Upper lobe of left lung (tissue), 6 donors: ENCODE measurements around the gene STX1B. TPM values are rescaled to one million over a fixed set of nuclear protein-coding genes. Genes with fewer than 3 reads are reported as not detected.

ENCODE experiments used
- ATAC-seq, 2 donors: fragments of 200-7000 bp; cut with Tn5 transposase; one replicate each; pipeline ENCODE4 v1.9.1; 2022; ENCODE audit warnings: mild to moderate bottlenecking in 2 of 2, moderate library complexity in 2 of 2; ENCODE audit not compliant: low FRiP score in 2 of 2
- DNase-seq, 2 donors: peaks; one replicate each; pipeline ENCODE4 v3.0.0-alpha.2; 2019 to 2020
- H3K27ac ChIP-seq, 4 donors: fragments of 200-600 bp; sonication (generic); one replicate each; pipeline ENCODE4 v1.5.1; 2016 to 2019
- H3K27me3 ChIP-seq, 4 donors: fragments of 200-600 bp; sonication (generic); one replicate each; pipeline ENCODE4 v1.5.1; 2017 to 2019
- H3K36me3 ChIP-seq, 4 donors: fragments of 200-600 bp; sonication (generic); one replicate each; pipeline ENCODE4 v1.5.1; 2016 to 2019
- H3K4me1 ChIP-seq, 4 donors: fragments of 200-600 bp; sonication (generic); one replicate each; pipeline ENCODE4 v1.5.1; 2018 to 2019
- H3K4me3 ChIP-seq, 4 donors: fragments of 200-600 bp; sonication (generic); one replicate each; pipeline ENCODE4 v1.5.1; 2017 to 2019; ENCODE audit warnings: mild to moderate bottlenecking in 2 of 4, moderate library complexity in 1 of 4
- H3K9me3 ChIP-seq, 4 donors: fragments of 200-600 bp; sonication (generic); one replicate each; pipeline ENCODE4 v1.5.1; 2018 to 2019
- EP300 ChIP-seq, 4 donors: sonication (generic); formaldehyde crosslinking; IDR thresholded peaks; one replicate each; pipeline ENCODE4 v1.5.1; 2017; ENCODE audit warnings: antibody characterized with exemption in 4 of 4, control low read depth in 2 of 4
- POLR2A ChIP-seq, 4 donors: fragments of 450-650 bp; IDR thresholded peaks; one replicate each; pipeline ENCODE4 v1.5.1; 2016 to 2017; ENCODE audit warnings: antibody characterized with exemption in 4 of 4, mild to moderate bottlenecking in 2 of 4
- POLR2AphosphoS5 ChIP-seq, 2 donors: sonication (generic); formaldehyde crosslinking; IDR thresholded peaks; one replicate each; pipeline ENCODE4 v1.5.1; 2017; ENCODE audit warnings: antibody characterized with exemption in 2 of 2
- WGBS, 2 donors: methylation state at CpG; one replicate each; pipeline ENCODE4 v1.1.5; 2017 to 2018; 5-methylcytosine and 5-hydroxymethylcytosine counted together
- total RNA-seq, 6 donors: library from RNA; depleted of rRNA in 4 of 6; stranded (reverse); fragments of >200 nt in 4 of 6; gene quantifications; one replicate each; pipeline versions ENCODE4 v1.1.0 to v1.2.1, GENCODE V29; 2016 to 2021
- TF ChIP-seq, protein P1 (sequence below), 6 experiments: fragments of 450-650 bp in 4 of 6; fragments of 200-600 bp in 2 of 6; sonication (generic) in 2 of 6; IDR thresholded peaks; one replicate each; pipeline ENCODE4 v1.5.1; 2016 to 2019; ENCODE audit warnings: antibody characterized with exemption in 6 of 6
- donor health status: DM: no; HTN: no; CAD: no; lungs with moderate emphysema.
- donor health status: DM: no; HTN: yes; CAD: no; lungs with severe emphysema.

Gene STX1B
- total RNA-seq, 6 donors from 2014 or later, result 0.30 to 2.1 (median 0.51) TPM

DNA sequence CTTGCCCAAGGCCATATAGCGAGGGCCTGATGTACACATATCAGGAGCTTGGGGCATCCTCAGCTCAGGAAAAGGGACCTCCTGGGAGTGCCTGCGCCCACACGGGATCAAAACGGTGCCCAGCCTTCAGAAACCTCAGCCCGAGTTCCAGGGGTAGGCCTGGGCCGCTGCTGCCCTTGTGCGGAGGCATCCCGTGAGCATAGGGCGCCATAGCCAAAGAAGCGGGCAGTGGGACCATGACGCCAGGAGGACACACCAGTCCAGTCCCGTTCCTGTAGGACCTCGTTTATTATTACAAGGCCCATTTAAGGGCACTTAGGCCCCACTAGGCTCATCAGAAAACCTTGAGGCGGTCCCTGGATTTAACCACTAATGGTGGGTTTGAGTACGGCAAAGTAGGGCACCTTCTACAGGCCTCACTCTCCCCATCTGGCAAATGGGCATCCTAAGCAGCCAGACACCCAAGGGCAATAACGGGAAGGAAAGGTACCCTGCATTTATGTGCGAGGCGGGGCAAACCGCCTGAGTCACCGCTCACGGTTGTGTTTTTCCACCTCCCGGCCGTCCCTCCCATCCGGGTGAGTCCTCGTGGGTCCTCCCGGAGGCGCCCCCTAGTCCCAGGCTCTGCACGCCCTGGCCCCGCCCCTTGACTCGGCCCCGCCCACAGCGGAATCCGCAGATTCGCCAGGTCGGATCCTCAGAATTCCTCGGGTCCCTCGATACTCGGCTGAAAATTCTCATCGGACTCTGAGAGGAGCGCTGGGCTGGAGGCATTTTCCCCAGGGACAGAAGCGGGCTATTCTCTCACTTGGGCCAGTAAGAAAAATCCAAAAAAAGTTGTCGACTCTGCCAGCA lies 53.6 kb downstream of the STX1B start:
- TF ChIP-seq POLR2A (IDR thresholded peaks at IDR 0.05) (no peak), EP300 (IDR thresholded peaks at IDR 0.05) (peak in 1 of 4 donors; percentile 24), POLR2AphosphoS5 (IDR thresholded peaks at IDR 0.05) (no peak)
- TF ChIP-seq, protein P1, sequence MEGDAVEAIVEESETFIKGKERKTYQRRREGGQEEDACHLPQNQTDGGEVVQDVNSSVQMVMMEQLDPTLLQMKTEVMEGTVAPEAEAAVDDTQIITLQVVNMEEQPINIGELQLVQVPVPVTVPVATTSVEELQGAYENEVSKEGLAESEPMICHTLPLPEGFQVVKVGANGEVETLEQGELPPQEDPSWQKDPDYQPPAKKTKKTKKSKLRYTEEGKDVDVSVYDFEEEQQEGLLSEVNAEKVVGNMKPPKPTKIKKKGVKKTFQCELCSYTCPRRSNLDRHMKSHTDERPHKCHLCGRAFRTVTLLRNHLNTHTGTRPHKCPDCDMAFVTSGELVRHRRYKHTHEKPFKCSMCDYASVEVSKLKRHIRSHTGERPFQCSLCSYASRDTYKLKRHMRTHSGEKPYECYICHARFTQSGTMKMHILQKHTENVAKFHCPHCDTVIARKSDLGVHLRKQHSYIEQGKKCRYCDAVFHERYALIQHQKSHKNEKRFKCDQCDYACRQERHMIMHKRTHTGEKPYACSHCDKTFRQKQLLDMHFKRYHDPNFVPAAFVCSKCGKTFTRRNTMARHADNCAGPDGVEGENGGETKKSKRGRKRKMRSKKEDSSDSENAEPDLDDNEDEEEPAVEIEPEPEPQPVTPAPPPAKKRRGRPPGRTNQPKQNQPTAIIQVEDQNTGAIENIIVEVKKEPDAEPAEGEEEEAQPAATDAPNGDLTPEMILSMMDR (IDR thresholded peaks at IDR 0.05), result no peak
- 28 to 33% methylated on average over 30 to 35 of the region's 42 CpGs for WGBS, 2 donors

DNA sequence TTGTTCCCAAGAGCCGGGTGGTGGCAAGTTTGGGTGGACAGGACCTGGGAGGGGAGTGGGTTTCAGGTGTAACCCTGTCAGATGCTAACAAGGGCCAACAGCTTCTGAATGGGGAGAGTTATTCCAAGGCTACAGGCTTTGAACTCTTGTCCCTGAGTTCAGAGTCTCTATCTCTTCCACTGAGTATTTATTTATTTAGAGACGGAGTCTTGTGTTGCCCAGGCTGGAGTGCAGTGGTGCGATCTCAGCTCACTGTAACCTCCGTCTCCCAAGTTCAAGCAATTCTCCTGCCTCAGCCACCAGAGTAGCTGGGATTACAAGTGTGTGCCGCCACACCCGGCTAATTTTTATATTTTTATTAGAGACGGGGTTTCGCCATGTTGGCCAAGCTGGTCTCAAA lies 55.4 kb downstream of the STX1B start:
- DNase-seq (no peak), ATAC-seq (no peak)
- peaks cover 29 to 56% (median 38%) of the 10 kb centered on the region in 4 donors for H3K4me1 ChIP-seq
- no peaks in the 10 kb centered on the region for H3K9me3 ChIP-seq
- H3K27ac ChIP-seq, result no peak overlapping the region
- 87 to 92% methylated on average over 8 of the region's 8 CpGs for WGBS, 2 donors
- H3K4me3 ChIP-seq, result no peak overlapping the region
- H3K36me3 ChIP-seq, result peaks cover under 1 to 17% (median 6%) of the 10 kb centered on the region in 4 donors
- TF ChIP-seq POLR2AphosphoS5 (IDR thresholded peaks at IDR 0.05) (no peak), POLR2A (IDR thresholded peaks at IDR 0.05) (no peak), EP300 (IDR thresholded peaks at IDR 0.05) (no peak)
- TF ChIP-seq, protein P1 (IDR thresholded peaks at IDR 0.05), result no peak
- no peaks in the 10 kb centered on the region for H3K27me3 ChIP-seq

More for the DNA sequence above, 53.6 kb downstream of the STX1B start:
- DNase-seq, result peak; percentile 81 to 97
- ATAC-seq, result peak; percentile 92
- Histone ChIP-seq H3K36me3 (peaks cover 13 to 36% (median 22%) of the 10 kb centered on the region in 4 donors), H3K27me3 (no peaks in the 10 kb centered on the region), H3K4me1 (peaks cover 14 to 42% (median 20%) of the 10 kb centered on the region in 4 donors), H3K27ac (peak overlapping the region; percentile 95 to 98 (median 96)), H3K4me3 (peak overlapping the region; percentile 62 to 98 (median 95)), H3K9me3 (no peaks in the 10 kb centered on the region)

DNA sequence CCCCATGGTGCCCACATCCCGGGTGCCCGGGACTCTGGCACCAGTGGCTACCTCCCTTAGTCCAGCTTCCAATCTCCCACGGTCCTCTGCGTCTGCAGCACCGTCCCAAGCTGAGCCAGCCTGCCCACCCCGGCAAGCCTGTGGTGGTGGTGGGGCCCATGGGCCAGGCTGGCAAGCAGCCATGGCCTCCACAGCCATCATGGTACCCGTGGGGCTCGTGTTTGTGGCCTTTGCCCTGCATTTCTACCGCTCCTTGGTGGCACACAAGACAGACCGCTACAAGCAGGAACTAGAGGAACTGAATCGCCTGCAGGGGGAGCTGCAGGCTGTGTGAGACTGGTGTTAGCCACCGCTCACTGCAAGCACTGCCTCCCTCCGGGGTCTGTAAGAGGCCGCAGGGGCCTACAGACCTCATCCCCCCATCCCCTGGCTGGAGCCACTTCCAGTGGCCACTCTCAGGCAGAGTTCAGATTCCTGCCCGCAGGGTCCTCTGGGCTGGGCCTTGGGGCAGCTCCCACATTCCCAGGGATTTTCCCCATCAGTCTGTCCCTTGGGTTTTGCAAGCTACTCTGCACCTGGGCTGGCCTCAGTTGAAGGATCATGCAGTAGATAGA lies 56.8 kb downstream of the STX1B start:
- DNase-seq, result peak; percentile 52 to 79
- Histone ChIP-seq H3K9me3 (no peaks in the 10 kb centered on the region), H3K4me1 (peaks cover 27 to 49% (median 33%) of the 10 kb centered on the region in 4 donors), H3K36me3 (peaks cover 0 to 7% (median 0%) of the 10 kb centered on the region in 4 donors), H3K4me3 (no peak overlapping the region), H3K27ac (no peak overlapping the region), H3K27me3 (no peaks in the 10 kb centered on the region)
- ATAC-seq, result no peak
- 40 to 61% methylated on average over 7 to 10 of the region's 15 CpGs for WGBS, 2 donors
- TF ChIP-seq, protein P1 (IDR thresholded peaks at IDR 0.05), result peak; percentile 17 to 64 (median 42)
- TF ChIP-seq EP300 (IDR thresholded peaks at IDR 0.05), result no peak

DNA sequence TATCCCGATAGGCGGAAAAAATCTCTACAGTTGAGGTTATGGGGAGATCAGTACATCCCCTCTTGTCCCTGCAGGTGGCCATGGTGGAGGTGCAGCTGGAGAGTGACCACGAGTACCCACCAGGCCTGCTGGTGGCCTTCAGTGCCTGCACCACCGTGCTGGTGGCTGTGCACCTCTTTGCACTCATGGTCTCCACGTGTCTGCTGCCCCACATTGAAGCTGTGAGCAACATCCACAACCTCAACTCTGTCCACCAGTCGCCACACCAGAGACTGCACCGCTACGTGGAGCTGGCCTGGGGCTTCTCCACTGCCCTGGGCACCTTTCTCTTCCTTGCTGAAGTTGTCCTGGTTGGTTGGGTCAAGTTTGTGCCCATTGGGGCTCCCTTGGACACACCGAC lies 57.3 kb downstream of the STX1B start:
- Histone ChIP-seq H3K27me3 (no peaks in the 10 kb centered on the region), H3K36me3 (peaks cover 0 to 7% (median 0%) of the 10 kb centered on the region in 4 donors), H3K9me3 (no peaks in the 10 kb centered on the region), H3K27ac (no peak overlapping the region), H3K4me1 (peaks cover 26 to 49% (median 34%) of the 10 kb centered on the region in 4 donors), H3K4me3 (no peak overlapping the region)
- DNase-seq (no peak), ATAC-seq (no peak)
- WGBS, 2 donors, result 87 to 88% methylated on average over 5 to 9 of the region's 9 CpGs
- TF ChIP-seq POLR2AphosphoS5 (IDR thresholded peaks at IDR 0.05) (no peak), POLR2A (IDR thresholded peaks at IDR 0.05) (no peak), EP300 (IDR thresholded peaks at IDR 0.05) (no peak)
- TF ChIP-seq, protein P1 (IDR thresholded peaks at IDR 0.05), result no peak
